Measurements from ENCODE around the gene GRK3. TPM values are rescaled to one million over a fixed set of nuclear protein-coding genes. Genes with fewer than 3 reads are reported as not detected.

The GRK3 gene
- total RNA-seq, 1 experiment from 2014 or later: 0.37 TPM

GRCh38 chr22:25689631-25690030, 125.2 kb downstream of the GRK3 start:
- no peaks in the 10 kb centered on the region for H3K9me2 ChIP-seq (ENCODE audit: insufficient read depth)
- BruUV-seq (replicated peaks): no TSS peak
- no peaks in the 10 kb centered on the region for H3F3A ChIP-seq (ENCODE audit: insufficient read depth, low read depth)
- ChIA-PET POLR2A (ENCODE audit: unreplicated experiment) (no interaction called here), CTCF (interaction anchor here (0.6 kb wide), 1 partner anchor 11 kb away, joined by 3 read pairs; no protein-coding TSS in a partner anchor)
- H3K36me3 ChIP-seq (ENCODE audit: low read depth): no peaks in the 10 kb centered on the region
- intact Hi-C loops (cut with micrococcal nuclease; ENCODE audit: unreplicated experiment): no loop called here
- TF ChIP-seq CTCF (conservative IDR thresholded peaks at IDR 0.05) (no peak), EZH2 (IDR thresholded peaks at IDR 0.05; ENCODE audit: low read depth) (no peak)
- DNase-seq: no peak
- H3K9me3 ChIP-seq (ENCODE audit: insufficient read depth, low read depth): no peaks in the 10 kb centered on the region
- H3K4me1 ChIP-seq (replicated peaks; ENCODE audit: insufficient read depth): no peaks in the 10 kb centered on the region
- H3K27ac ChIP-seq: no peak overlapping the region
- no peak overlapping the region for H3K4me3 ChIP-seq
- peaks cover 12% of the 10 kb centered on the region; the same call in 1 of the 2 replicates for H3K27me3 ChIP-seq (ENCODE audit: insufficient read depth, low read depth)
- H4K20me1 ChIP-seq (ENCODE audit: insufficient read depth): no peaks in the 10 kb centered on the region
- no peak overlapping the region for H2AFZ ChIP-seq
- H3K4me2 ChIP-seq: no peak overlapping the region
- no peaks in the 10 kb centered on the region for H3K79me2 ChIP-seq (ENCODE audit: low read depth)

- POLR2A ChIA-PET (ENCODE audit: unreplicated experiment): no interaction called here
- TF ChIP-seq CTCF (conservative IDR thresholded peaks at IDR 0.05) (no peak), EZH2 (IDR thresholded peaks at IDR 0.05; ENCODE audit: low read depth) (no peak)
- Histone ChIP-seq H3K36me3 (ENCODE audit: low read depth) (no peaks in the 10 kb centered on the region), H3K4me3 (no peak overlapping the region), H3K4me1 (replicated peaks; ENCODE audit: insufficient read depth) (no peaks in the 10 kb centered on the region), H4K20me1 (ENCODE audit: insufficient read depth) (no peaks in the 10 kb centered on the region), H3F3A (ENCODE audit: insufficient read depth, low read depth) (no peaks in the 10 kb centered on the region), H3K9me3 (ENCODE audit: insufficient read depth, low read depth) (no peaks in the 10 kb centered on the region), H3K27ac (no peak overlapping the region), H3K9me2 (ENCODE audit: insufficient read depth) (no peaks in the 10 kb centered on the region), H3K27me3 (ENCODE audit: insufficient read depth, low read depth) (peaks cover 17% of the 10 kb centered on the region; the same call in 1 of the 2 replicates), H3K4me2 (no peak overlapping the region), H2AFZ (no peak overlapping the region), H3K79me2 (ENCODE audit: low read depth) (no peaks in the 10 kb centered on the region)
- no TSS peak for BruUV-seq (replicated peaks)
- intact Hi-C loops (cut with micrococcal nuclease; ENCODE audit: unreplicated experiment): no loop called here
- CTCF ChIA-PET: no interaction called here
- no peak for DNase-seq
Observed at GRCh38 chr22:25690798-25691197, 126.3 kb downstream of the GRK3 start.

DNA sequence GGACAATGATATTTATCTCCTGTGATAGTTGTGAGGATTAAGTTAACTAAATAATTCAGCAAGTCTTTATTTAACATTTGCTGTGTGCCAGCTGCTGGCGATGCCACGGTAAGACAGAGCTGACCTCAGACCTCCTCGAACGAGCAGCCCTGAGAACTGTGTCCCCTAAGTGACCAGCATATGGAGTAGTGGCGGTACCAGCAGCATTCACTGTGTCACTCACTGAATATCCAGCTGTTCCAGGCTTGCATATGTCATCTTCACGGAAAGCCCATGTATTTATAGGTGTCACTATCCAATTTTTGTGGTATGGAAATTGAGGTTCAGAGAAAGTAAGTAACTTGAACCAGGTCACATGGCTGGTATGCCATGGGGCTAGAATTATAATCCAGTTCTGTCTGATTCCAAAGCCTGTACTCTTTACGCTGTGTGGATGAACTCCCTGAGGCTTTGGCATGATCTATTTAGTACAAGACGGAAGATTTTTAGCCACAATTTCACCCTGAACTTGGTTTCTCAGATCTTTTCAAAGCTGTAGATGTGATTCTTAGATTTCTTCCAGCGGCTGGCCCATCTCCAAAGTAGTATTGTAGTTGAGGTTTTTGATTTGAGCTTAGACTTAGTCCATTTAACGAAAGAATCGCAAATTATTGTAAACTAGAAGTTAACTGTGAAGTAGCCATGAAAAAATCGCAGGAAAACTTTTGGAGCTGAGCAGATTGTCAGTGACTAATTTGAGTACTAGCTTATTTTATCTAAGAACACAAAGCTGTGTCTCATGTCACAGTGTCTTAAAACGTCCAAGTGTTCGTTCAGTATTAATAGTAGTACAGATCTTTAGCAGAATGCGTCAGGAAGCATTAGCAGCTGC, 128.2 kb downstream of the GRK3 start:
- Histone ChIP-seq H3K4me2 (no peak overlapping the region), H3F3A (ENCODE audit: insufficient read depth, low read depth) (no peaks in the 10 kb centered on the region), H3K9me3 (ENCODE audit: insufficient read depth, low read depth) (no peaks in the 10 kb centered on the region), H3K27ac (no peak overlapping the region), H3K4me1 (replicated peaks; ENCODE audit: insufficient read depth) (no peaks in the 10 kb centered on the region), H2AFZ (no peak overlapping the region), H3K4me3 (no peak overlapping the region), H3K9me2 (ENCODE audit: insufficient read depth) (no peaks in the 10 kb centered on the region), H4K20me1 (ENCODE audit: insufficient read depth) (no peaks in the 10 kb centered on the region), H3K27me3 (ENCODE audit: insufficient read depth, low read depth) (peaks cover 33% of the 10 kb centered on the region), H3K36me3 (ENCODE audit: low read depth) (no peaks in the 10 kb centered on the region), H3K79me2 (ENCODE audit: low read depth) (no peaks in the 10 kb centered on the region)
- ChIA-PET POLR2A (ENCODE audit: unreplicated experiment) (interaction anchor here (0.6 kb wide), 1 partner anchor 516 kb away, joined by 3 read pairs; no protein-coding TSS in a partner anchor), CTCF (no interaction called here)
- BruUV-seq (replicated peaks): no TSS peak
- no peak for TF ChIP-seq CTCF (conservative IDR thresholded peaks at IDR 0.05)
- no peak for TF ChIP-seq EZH2 (IDR thresholded peaks at IDR 0.05; ENCODE audit: low read depth)
- intact Hi-C loops (cut with micrococcal nuclease; ENCODE audit: unreplicated experiment): no loop called here
- DNase-seq: no peak
